ENCODE measurements around the gene MLPH. TPM values are rescaled to one million over a fixed set of nuclear protein-coding genes. Genes with fewer than 3 reads are reported as not detected.

Gene MLPH
- total and polyA plus RNA-seq, 4 donors = 1.6 to 25.9 (median 22.3) TPM

DNA sequence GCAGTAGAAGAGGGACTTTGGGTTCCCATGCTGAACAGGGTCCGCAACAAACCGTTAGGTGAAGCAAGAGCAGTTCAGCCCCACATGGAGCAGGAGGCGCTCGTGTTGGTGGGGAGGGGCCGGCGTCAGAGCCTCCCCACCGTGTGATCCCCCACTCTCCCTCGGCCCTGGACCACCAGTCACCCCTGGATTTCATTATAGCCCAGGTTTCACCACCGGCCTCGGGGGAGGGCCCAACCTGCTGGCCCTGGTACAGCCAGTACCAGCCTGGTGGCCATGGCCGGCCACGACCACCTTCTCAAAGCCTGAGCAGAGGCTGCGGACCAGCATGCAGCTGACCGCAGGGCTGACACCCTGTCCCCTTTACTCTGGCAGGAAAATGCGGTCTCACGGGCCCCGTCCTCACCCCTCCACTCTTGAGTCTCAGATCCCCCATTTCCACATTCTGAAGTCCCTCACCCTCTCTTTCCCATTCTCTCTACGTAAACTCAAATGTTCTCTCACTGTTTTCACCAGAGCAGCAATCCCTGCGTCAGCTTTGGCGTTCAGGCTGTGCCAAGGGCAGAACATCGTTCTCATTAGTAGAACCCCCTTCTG is 8.6 kb downstream of the MLPH start:
- H3K27me3 ChIP-seq (ENCODE audit: control insufficient read depth in 4 of 4, insufficient read depth in 4 of 4, low read length in 3 of 4) = no peaks in the 10 kb centered on the region
- no peak for DNase-seq (ENCODE audit: low spot score)

GRCh38 chr2:237496428-237496827 is 9.4 kb downstream of the MLPH start:
- TF ChIP-seq NR2F2 (IDR thresholded peaks at IDR 0.05) (no peak), RXRA (IDR thresholded peaks at IDR 0.05) (no peak)
- H3K27me3 ChIP-seq (ENCODE audit: control insufficient read depth in 4 of 4, insufficient read depth in 4 of 4, low read length in 3 of 4) = no peaks in the 10 kb centered on the region
- H3K9me3 ChIP-seq (ENCODE audit: control insufficient read depth in 4 of 4, low read length in 3 of 4) = peaks cover 1 to 5% (median 3%) of the 10 kb centered on the region in 4 donors
- peaks cover 5 to 24% (median 20%) of the 10 kb centered on the region in 4 donors for H3K36me3 ChIP-seq (ENCODE audit: control insufficient read depth in 4 of 4, insufficient read depth in 3 of 4, low read depth in 1 of 4, low read length in 3 of 4)
- no peak overlapping the region for H3K9ac ChIP-seq (ENCODE audit: low read depth in 1 of 2, low read length in 2 of 2)
- no peak overlapping the region for H3K4me3 ChIP-seq (ENCODE audit: low read depth in 1 of 3, low read length in 3 of 3)
- 92% methylated on average over 8 of the region's 8 CpGs for WGBS
- no peak overlapping the region for H3K27ac ChIP-seq (ENCODE audit: low read depth in 1 of 2, low read length in 2 of 2)
- DNase-seq (ENCODE audit: low spot score) = no peak
- no peaks in the 10 kb centered on the region for H3K4me1 ChIP-seq (ENCODE audit: control insufficient read depth in 4 of 4, insufficient read depth in 4 of 4, low read length in 3 of 4)

More for the DNA sequence above, 8.6 kb downstream of the MLPH start:
- no peak for TF ChIP-seq FOXA2 (IDR thresholded peaks at IDR 0.05)
- TF ChIP-seq, protein P1, sequence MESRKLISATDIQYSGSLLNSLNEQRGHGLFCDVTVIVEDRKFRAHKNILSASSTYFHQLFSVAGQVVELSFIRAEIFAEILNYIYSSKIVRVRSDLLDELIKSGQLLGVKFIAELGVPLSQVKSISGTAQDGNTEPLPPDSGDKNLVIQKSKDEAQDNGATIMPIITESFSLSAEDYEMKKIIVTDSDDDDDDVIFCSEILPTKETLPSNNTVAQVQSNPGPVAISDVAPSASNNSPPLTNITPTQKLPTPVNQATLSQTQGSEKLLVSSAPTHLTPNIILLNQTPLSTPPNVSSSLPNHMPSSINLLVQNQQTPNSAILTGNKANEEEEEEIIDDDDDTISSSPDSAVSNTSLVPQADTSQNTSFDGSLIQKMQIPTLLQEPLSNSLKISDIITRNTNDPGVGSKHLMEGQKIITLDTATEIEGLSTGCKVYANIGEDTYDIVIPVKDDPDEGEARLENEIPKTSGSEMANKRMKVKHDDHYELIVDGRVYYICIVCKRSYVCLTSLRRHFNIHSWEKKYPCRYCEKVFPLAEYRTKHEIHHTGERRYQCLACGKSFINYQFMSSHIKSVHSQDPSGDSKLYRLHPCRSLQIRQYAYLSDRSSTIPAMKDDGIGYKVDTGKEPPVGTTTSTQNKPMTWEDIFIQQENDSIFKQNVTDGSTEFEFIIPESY (IDR thresholded peaks at IDR 0.05) = no peak
- TF ChIP-seq REST (IDR thresholded peaks at IDR 0.05) = no peak
- TF ChIP-seq TAF1 (conservative IDR thresholded peaks at IDR 0.05) = no peak
- no peak for TF ChIP-seq GABPA (IDR thresholded peaks at IDR 0.05 in 1 of 2, conservative IDR thresholded peaks at IDR 0.05 in 1 of 2)
- TF ChIP-seq HNF4A (conservative IDR thresholded peaks at IDR 0.05) = no peak
- TF ChIP-seq RAD21 (IDR thresholded peaks at IDR 0.05) = no peak
- WGBS = 95% methylated on average over 21 of the region's 21 CpGs
- Histone ChIP-seq H3K4me3 (ENCODE audit: low read depth in 1 of 3, low read length in 3 of 3) (no peak overlapping the region), H3K36me3 (ENCODE audit: control insufficient read depth in 4 of 4, insufficient read depth in 3 of 4, low read depth in 1 of 4, low read length in 3 of 4) (peaks cover 5 to 24% (median 21%) of the 10 kb centered on the region in 4 donors), H3K27ac (ENCODE audit: low read depth in 1 of 2, low read length in 2 of 2) (no peak overlapping the region), H3K9me3 (ENCODE audit: control insufficient read depth in 4 of 4, low read length in 3 of 4) (peaks cover 3 to 7% (median 5%) of the 10 kb centered on the region in 4 donors), H3K4me1 (ENCODE audit: control insufficient read depth in 4 of 4, insufficient read depth in 4 of 4, low read length in 3 of 4) (no peaks in the 10 kb centered on the region), H3K9ac (ENCODE audit: low read depth in 1 of 2, low read length in 2 of 2) (no peak overlapping the region)

GRCh38 chr2:237497009-237497837 is 10.2 kb downstream of the MLPH start:
- Histone ChIP-seq H3K4me3 (ENCODE audit: low read depth in 1 of 3, low read length in 3 of 3) (no peak overlapping the region), H3K9ac (ENCODE audit: low read depth in 1 of 2, low read length in 2 of 2) (no peak overlapping the region), H3K27me3 (ENCODE audit: control insufficient read depth in 4 of 4, insufficient read depth in 4 of 4, low read length in 3 of 4) (no peaks in the 10 kb centered on the region), H3K27ac (ENCODE audit: low read depth in 1 of 2, low read length in 2 of 2) (no peak overlapping the region), H3K9me3 (ENCODE audit: control insufficient read depth in 4 of 4, low read length in 3 of 4) (no peaks in the 10 kb centered on the region), H3K4me1 (ENCODE audit: control insufficient read depth in 4 of 4, insufficient read depth in 4 of 4, low read length in 3 of 4) (peaks cover 2 to 5% (median 3%) of the 10 kb centered on the region in 4 donors), H3K36me3 (ENCODE audit: control insufficient read depth in 4 of 4, insufficient read depth in 3 of 4, low read depth in 1 of 4, low read length in 3 of 4) (peaks cover 5 to 24% (median 17%) of the 10 kb centered on the region in 4 donors)
- 90% methylated on average over 23 of the region's 23 CpGs for WGBS
- TF ChIP-seq HNF4G (IDR thresholded peaks at IDR 0.05) (no peak), JUND (IDR thresholded peaks at IDR 0.05) (no peak)
- no peak for DNase-seq (ENCODE audit: low spot score)
